Central memory CD4-positive, alpha-beta T cell (primary cell): Measurements from ENCODE around the gene CIB4.
A peak's percentile ranks its signal among the peaks of the same experiment; 100 is the strongest.
"Not testable (repeated sequence)": the region's sequence is repeated elsewhere in the genome, so short reads cannot be mapped to it uniquely, and the experiment has no call there.

Experiments used
- DNase-seq: peaks from one replicate; pipeline ENCODE4 v3.0.0; 2022

The CIB4 gene

GRCh38 chr2:26580151-26580550 is 61.0 kb downstream of the CIB4 start:
- no peak for DNase-seq

DNA sequence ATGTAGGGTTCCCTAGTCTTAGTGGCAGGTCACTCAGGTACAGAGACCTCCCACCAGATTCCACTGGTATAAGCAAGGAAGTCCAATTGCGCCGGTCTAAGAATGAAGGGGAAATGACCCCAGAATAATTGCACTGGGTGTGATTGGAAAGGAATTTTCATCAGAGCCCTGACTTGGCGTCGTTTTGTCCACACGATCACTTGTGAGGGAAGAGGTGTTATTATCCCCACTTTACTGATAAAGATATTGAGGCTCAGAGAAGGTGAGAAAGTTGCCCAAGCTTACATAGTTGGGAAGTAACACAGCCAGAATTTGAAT is 61.5 kb downstream of the CIB4 start:
- no peak for DNase-seq

DNA sequence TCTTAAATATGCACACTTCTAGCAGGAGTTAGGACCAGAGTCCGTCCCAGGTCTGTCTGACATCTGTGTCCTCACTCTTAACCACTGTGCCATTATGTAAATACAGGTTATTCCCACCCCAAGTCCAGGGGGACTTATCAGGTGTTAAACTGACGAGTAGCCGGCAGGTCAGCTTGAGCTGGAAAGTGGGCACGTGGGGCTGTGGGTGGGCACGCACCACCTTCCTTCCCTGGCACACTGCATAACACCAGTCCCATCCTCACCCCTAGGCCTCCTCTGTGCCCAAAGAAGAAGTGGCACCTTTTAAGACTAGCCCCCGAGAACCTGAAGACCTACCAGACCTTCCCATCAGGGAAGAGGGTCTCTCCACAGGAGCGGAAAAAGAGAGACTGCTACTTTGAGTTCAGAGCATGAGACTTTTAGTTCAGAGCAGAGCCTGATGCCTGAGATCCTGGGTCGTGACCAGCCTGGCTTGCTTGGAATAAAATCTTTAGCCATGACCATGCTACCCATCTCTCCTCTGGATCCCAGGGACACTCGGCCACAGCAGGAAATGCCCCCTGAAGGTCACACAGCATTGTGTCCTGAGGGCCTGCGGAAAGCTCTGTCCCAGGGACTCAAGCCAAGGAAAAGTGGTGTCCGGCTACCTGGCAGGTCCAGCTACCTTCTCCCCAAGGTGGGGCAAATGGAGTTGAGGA is 62.0 kb downstream of the CIB4 start:
- no peak for DNase-seq

GRCh38 chr2:26578581-26578980 is 62.6 kb downstream of the CIB4 start:
- no peak for DNase-seq

GRCh38 chr2:26578113-26578458 is 63.1 kb downstream of the CIB4 start:
- no peak for DNase-seq

- peak; percentile 41 for DNase-seq
Measured at GRCh38 chr2:26577442-26578112, 63.6 kb downstream of the CIB4 start.

DNA sequence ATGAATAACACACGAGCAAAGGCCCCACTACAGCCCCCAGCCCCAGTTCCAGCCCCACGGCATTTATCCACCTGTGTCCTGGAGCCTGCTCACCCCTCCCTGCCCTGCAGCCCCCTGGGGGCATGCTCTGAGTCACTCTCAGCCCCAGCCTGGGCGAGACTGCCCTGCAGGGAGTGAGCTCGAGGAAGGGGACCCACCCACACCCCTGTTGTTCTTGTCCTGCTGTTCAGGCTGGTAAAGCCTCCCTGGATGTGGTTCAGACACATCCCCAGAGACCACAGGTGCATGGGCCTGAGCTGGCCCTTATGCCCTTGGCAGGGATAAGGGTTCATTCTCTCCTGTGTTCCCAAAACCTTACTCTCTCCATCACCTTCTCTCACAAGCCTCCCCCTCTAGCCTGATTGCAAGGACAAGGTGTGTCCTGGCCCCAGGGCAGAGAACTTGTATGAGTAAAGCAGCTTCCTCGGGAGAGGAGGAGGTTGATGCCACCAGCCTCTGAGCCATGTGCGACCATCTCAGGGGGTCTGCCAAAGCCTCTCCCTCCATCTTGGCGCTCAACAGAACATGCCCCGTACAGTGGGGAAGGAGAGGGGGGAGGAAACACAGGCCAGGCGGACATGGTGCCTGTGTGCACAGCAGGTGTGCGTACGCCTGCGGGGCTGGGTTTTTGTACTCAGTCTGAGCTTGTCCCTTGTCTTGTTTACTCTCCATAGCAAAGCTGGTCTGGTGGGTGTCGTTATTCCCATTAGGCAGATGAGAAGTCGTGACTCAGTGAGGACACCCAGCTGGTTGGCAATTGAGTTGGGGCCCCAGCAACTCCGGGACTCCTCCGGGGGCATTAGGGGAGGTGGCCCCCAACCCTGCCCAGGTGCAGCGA is 64.4 kb downstream of the CIB4 start:
- no peak for DNase-seq

- no peak for DNase-seq
Measured at GRCh38 chr2:26575836-26576564, 65.2 kb downstream of the CIB4 start.

GRCh38 chr2:26574900-26575560 is 66.1 kb downstream of the CIB4 start:
- no peak for DNase-seq

DNA sequence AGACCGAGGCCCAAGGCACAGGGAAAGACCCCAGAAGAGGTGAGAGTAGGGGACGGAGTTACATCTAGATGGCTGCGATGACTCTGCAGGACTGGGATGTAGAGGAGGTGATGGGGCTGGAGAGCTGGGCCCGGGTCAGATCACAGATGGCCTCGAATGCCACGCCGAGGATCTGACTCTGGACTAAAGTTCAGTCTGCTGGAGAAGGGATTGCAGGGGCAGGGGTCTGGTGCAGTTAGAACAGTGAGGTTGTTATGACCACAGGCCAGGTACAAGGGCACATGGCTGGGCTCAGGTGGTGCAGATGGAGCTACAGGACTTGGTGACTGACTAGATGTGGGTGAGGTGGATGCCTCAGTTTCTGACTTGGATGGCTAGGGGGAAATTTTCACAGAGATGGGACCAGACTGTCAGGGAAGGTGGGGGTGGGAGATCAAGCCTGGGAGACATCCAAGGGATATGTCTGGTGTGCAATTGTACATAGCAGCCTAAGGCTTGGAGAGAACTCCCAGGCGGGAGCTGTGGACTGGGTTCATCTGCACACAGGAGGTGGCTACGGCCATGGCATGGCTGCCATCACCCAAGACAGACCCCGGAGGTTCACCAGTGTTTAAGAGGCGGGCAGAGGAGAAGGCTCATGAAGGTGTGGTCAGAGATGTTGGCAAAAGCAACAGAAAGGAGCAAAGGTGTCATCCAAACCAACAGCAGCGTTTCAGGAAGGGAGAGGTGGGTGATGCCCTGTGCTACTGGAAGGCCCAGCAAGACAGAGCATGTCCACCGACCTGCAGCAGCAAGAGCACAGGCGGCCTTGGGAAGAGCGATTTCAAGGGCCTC is 66.9 kb downstream of the CIB4 start:
- no peak for DNase-seq

DNA sequence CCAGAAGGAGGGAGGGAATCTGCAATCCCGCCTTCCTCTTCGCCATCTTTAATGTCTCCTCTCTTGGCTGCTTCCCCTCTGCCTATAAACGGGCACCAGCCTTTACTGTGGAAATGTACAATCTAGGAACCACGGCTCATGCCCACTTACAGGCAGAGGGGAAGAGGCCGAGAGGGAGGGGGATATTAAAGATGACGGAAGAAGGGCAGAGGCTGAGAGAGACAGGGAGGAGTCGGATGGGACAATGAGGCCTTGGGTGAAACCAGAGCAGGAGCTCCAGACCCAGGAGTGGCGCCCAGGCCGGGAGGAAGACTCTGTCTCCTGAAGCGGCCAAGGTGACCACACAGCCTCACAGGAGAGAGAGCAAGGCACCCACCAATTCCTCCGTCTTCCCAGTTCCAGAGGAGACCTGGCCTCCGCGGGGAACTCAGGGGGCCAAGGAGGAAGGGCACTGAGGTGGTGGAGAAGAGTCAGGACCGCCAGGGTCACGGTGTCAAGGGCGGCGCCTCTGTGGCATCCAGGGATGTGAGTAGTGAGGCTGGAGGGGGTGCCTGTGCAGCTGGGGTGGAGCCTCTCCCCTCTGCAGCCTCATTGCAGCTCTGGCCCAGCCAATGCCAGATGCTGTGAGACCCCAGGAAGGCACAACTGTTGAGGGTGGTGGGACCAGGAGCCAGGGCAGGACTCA is 67.8 kb downstream of the CIB4 start:
- DNase-seq: no peak

GRCh38 chr2:26572591-26572990 is 68.6 kb downstream of the CIB4 start:
- no peak for DNase-seq

DNA sequence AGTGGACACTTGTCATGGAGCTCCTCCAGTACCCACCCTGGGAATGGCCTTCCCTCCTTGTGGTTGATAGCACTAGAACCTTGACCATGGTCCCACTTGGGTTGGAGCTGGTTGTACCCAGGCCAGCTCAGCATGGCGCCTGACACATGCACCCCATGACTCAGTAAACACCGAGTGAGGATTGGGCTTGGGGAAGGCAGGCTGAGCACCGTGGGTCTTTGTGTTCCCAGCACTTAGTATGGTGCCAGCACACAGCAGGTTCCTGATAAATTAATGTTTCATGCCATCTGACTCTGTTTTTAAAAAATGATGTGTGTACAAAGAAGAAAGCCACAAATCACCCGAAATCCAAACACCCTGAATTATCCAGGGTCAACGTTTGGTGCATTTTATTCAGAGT is 69.8 kb downstream of the CIB4 start:
- no peak for DNase-seq

- DNase-seq: no peak
Measured at GRCh38 chr2:26570083-26570430, 71.1 kb downstream of the CIB4 start.

GRCh38 chr2:26569216-26570082 is 71.7 kb downstream of the CIB4 start:
- no peak for DNase-seq

GRCh38 chr2:26568076-26568890 is 72.9 kb downstream of the CIB4 start:
- DNase-seq: no peak

DNA sequence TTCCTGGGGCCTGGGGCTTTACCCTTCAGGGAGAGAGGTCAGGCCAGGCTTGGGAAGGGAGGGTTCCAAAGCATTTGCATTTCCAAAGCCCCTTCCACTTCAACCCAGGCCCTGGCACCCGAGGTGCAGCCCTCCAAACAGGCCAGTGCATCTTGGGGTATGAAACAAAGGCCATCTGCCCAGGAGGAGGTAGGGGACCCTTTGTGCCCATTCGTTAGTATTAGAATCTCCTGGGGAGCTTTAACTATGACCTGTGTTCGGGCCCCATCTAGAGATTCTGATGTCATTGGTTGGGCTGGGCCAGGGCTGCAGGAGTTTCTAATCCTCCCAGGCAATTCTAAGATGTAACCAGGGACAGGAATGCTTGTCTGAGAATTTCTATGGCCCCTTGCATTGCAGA is 73.6 kb downstream of the CIB4 start:
- no peak for DNase-seq

GRCh38 chr2:26566731-26567130 is 74.4 kb downstream of the CIB4 start:
- not testable (repeated sequence) for DNase-seq

GRCh38 chr2:26566081-26566375 is 75.1 kb downstream of the CIB4 start:
- DNase-seq: no peak
